ENCODE results near the gene KLK12. TPM values are rescaled to one million over a fixed set of nuclear protein-coding genes. Genes with fewer than 3 reads are reported as not detected.

KLK12 gene
- not detected in 5 replicates for total RNA-seq (2022; extraction: Qiagen RNA extraction; ENCODE audit: low read depth)

DNA sequence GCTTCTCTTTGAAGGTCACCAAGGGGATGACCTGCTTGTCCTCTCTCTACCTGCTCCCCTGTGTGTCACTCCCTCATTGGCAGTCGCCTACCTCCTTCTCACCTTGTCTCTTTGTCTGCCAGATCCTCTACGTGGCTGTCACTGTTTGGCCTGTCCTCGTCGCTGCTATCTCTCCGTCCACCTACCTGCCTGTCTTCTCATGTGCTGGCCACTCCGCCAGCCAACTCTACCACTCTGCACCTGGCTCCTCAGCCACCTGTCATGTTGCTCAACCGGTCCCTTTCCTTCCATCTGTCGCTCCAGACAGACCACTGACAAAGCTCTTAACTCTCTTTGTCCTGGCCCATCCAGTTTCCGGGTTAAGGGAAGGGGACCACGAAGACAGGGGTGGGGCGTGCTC lies at the start of gene KLK12:
TSS of gene KLK12 (minus strand) at position 299 of the 400 bp plus-strand sequence. CDS start 381 bp downstream, outside the sequence.

GRCh38 chr19:51082611-51083010 lies 47.8 kb upstream of the KLK12 start, which contains the start of gene KLK14:
Gene KLK14 (minus strand): TSS chr19:51082887. CDS start chr19:51082614, 273 bp downstream.

DNA sequence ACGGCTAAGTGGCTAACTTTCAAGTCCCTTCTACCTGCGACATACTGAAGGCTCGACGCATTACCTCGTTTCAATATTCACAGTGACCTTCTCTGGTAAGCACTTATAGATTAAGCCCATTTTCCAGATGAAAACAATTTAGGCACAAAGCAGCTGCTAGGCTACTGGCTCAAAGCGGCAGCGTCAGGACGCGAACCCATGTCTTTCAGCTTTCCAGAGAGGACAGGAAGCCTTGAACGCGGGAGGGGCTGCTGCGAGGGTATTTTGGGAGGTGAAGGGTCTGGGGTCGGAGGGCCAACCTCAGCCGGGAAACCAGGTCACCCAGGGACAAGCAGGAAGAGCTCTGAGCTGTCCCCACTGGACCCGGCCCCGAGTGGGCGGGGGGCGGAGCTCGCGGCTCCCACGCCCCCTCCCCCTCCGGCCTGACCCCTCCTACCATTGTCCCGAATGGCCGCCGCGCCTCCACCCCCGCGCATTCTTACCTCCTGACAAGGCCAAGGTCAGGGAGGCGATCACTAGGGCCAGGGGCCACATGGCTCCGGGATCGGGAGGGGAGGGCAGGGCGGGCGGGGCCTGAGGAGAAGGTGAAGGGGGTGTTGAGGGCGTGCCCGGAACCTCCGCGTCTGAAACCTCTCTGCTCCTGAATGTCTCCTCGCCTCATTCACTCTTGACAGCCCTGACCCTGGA lies 29.9 kb upstream of the KLK12 start, which contains the start of gene KLK13:
TSS of gene KLK13 (minus strand) at position 559 of the 687 bp plus-strand sequence. CDS start at position 534, 25 bp downstream.

GRCh38 chr19:51026554-51026831 lies 8.3 kb downstream of the KLK12 start, which contains the start of gene KLK11:
Gene KLK11 (minus strand): TSS chr19:51026616. CDS start chr19:51025631, 985 bp downstream.

GRCh38 chr19:51019544-51019925 lies 15.3 kb downstream of the KLK12 start, which contains the start of gene KLK10:
Gene KLK10 (minus strand): TSS chr19:51019709. CDS start chr19:51019130, 579 bp downstream.

GRCh38 chr19:51001515-51001914 lies 33.3 kb downstream of the KLK12 start, which contains the start of gene KLK8:
Gene KLK8 (minus strand): TSS chr19:51001604. CDS start chr19:51001167, 437 bp downstream.

GRCh38 chr19:50983625-50984292 lies 51.0 kb downstream of the KLK12 start, which contains the start of gene KLK7:
Gene KLK7 (minus strand): TSS chr19:50983917. CDS start chr19:50982399, 1,518 bp downstream.

Other genes starting within 250 kb of the KLK12 start
- not detected in 5 replicates for gene ACP4, start 244.6 kb downstream of the KLK12 start, total RNA-seq (2022; extraction: Qiagen RNA extraction; ENCODE audit: low read depth)
- 0.10 to 0.41 TPM (median 0.16 TPM) in 3 of 5 replicates, not detected in the others for gene KLK1, start 211.2 kb downstream of the KLK12 start, total RNA-seq (2022; extraction: Qiagen RNA extraction; ENCODE audit: low read depth)
- not detected in 5 replicates for gene KLK15, start 201.4 kb downstream of the KLK12 start, total RNA-seq (2022; extraction: Qiagen RNA extraction; ENCODE audit: low read depth)
- not detected in 5 replicates for gene KLK3, start 180.1 kb downstream of the KLK12 start, total RNA-seq (2022; extraction: Qiagen RNA extraction; ENCODE audit: low read depth)
- gene KLK2, start 161.6 kb downstream of the KLK12 start, total RNA-seq (2022; extraction: Qiagen RNA extraction; ENCODE audit: low read depth): 0.03 TPM in 1 of 5 replicates, not detected in the others
- gene KLK4, start 123.6 kb downstream of the KLK12 start, total RNA-seq (2022; extraction: Qiagen RNA extraction; ENCODE audit: low read depth): 0.14 to 0.22 TPM in 2 of 5 replicates, not detected in the others
- gene KLK5, start 82.0 kb downstream of the KLK12 start, total RNA-seq (2022; extraction: Qiagen RNA extraction; ENCODE audit: low read depth): 0.17 TPM in 1 of 5 replicates, not detected in the others
- 0.21 to 0.82 TPM (median 0.33 TPM) in 4 of 5 replicates, not detected in the other for gene KLK6, start 65.4 kb downstream of the KLK12 start, total RNA-seq (2022; extraction: Qiagen RNA extraction; ENCODE audit: low read depth)
- 0.03 TPM in 1 of 5 replicates, not detected in the others for gene KLK7, start 51.1 kb downstream of the KLK12 start, total RNA-seq (2022; extraction: Qiagen RNA extraction; ENCODE audit: low read depth)
- gene KLK8, start 33.4 kb downstream of the KLK12 start, total RNA-seq (2022; extraction: Qiagen RNA extraction; ENCODE audit: low read depth): not detected in 5 replicates
- gene KLK10, start 15.3 kb downstream of the KLK12 start, total RNA-seq (2022; extraction: Qiagen RNA extraction; ENCODE audit: low read depth): 0.19 to 0.34 TPM (median 0.32 TPM) in 5 replicates
- 0.14 TPM in 1 of 5 replicates, not detected in the others for gene KLK11, start 8.4 kb downstream of the KLK12 start, total RNA-seq (2022; extraction: Qiagen RNA extraction; ENCODE audit: low read depth)
- 0.08 to 0.36 TPM in 2 of 5 replicates, not detected in the others for gene KLK13, start 30.1 kb upstream of the KLK12 start, total RNA-seq (2022; extraction: Qiagen RNA extraction; ENCODE audit: low read depth)
- gene KLK14, start 47.9 kb upstream of the KLK12 start, total RNA-seq (2022; extraction: Qiagen RNA extraction; ENCODE audit: low read depth): 0.29 to 0.70 TPM (median 0.50 TPM) in 5 replicates
- gene CTU1, start 73.4 kb upstream of the KLK12 start, total RNA-seq (2022; extraction: Qiagen RNA extraction; ENCODE audit: low read depth): 5.0 to 16.7 TPM (median 13.8 TPM) in 5 replicates
- gene SIGLEC9, start 89.9 kb upstream of the KLK12 start, total RNA-seq (2022; extraction: Qiagen RNA extraction; ENCODE audit: low read depth): 0.26 TPM in 1 of 5 replicates, not detected in the others
- not detected in 5 replicates for gene SIGLEC7, start 107.3 kb upstream of the KLK12 start, total RNA-seq (2022; extraction: Qiagen RNA extraction; ENCODE audit: low read depth)
- 0.08 TPM in 1 of 5 replicates, not detected in the others for gene CD33, start 190.1 kb upstream of the KLK12 start, total RNA-seq (2022; extraction: Qiagen RNA extraction; ENCODE audit: low read depth)
- not detected in 5 replicates for gene SIGLECL1, start 216.1 kb upstream of the KLK12 start, total RNA-seq (2022; extraction: Qiagen RNA extraction; ENCODE audit: low read depth)